ENCODE measurements around the gene BNC2.

BNC2 gene

DNA sequence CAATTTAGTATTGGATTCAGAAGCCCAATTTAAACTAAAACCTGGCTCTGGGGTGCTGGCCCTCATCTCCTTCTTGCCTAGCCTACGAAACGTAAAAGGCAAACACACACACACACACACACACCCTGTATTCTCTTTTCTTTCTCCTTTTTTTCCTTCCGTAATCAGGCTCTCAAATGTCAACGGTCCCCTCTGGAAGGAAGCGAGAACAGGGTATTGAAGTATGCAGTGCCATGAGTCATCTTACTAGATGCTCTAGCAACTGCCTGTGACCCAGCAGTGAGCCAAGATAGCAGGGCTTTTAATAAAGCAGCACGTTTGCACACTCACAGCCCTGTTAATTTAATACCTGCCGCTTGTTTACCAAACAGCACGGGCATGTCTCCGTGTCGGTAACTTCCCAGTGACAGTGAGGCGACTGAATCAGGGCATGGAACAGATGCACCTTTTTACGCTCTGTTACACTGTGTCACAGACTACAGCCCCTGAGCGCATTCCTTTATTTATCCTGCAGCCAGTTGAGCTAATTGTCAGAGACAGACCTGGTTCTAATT, 243.8 kb downstream of the BNC2 start (continued):
- TF ChIP-seq, protein P1, sequence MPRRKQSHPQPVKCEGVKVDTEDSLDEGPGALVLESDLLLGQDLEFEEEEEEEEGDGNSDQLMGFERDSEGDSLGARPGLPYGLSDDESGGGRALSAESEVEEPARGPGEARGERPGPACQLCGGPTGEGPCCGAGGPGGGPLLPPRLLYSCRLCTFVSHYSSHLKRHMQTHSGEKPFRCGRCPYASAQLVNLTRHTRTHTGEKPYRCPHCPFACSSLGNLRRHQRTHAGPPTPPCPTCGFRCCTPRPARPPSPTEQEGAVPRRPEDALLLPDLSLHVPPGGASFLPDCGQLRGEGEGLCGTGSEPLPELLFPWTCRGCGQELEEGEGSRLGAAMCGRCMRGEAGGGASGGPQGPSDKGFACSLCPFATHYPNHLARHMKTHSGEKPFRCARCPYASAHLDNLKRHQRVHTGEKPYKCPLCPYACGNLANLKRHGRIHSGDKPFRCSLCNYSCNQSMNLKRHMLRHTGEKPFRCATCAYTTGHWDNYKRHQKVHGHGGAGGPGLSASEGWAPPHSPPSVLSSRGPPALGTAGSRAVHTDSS (tag by site-specific recombination; IDR thresholded peaks at IDR 0.05), result no peak
- TF ChIP-seq, protein P2, sequence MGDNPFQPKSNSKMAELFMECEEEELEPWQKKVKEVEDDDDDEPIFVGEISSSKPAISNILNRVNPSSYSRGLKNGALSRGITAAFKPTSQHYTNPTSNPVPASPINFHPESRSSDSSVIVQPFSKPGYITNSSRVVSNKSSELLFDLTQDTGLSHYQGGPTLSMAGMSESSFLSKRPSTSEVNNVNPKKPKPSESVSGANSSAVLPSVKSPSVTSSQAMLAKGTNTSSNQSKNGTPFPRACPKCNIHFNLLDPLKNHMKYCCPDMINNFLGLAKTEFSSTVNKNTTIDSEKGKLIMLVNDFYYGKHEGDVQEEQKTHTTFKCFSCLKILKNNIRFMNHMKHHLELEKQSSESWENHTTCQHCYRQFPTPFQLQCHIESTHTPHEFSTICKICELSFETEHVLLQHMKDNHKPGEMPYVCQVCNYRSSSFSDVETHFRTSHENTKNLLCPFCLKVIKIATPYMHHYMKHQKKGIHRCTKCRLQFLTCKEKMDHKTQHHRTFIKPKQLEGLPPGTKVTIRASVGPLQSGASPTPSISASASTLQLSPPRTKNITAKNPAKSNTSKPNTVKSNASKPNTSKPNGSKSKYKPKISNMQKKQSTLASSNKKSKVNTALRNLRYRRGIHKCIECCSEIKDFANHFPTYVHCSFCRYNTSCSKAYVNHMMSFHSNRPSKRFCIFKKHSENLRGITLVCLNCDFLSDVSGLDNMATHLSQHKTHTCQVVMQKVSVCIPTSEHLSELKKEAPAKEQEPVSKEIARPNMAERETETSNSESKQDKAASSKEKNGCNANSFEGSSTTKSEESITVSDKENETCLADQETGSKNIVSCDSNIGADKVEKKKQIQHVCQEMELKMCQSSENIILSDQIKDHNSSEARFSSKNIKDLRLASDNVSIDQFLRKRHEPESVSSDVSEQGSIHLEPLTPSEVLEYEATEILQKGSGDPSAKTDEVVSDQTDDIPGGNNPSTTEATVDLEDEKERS (tag by site-specific recombination; IDR thresholded peaks at IDR 0.05), result no peak
- TF ChIP-seq, protein P3, sequence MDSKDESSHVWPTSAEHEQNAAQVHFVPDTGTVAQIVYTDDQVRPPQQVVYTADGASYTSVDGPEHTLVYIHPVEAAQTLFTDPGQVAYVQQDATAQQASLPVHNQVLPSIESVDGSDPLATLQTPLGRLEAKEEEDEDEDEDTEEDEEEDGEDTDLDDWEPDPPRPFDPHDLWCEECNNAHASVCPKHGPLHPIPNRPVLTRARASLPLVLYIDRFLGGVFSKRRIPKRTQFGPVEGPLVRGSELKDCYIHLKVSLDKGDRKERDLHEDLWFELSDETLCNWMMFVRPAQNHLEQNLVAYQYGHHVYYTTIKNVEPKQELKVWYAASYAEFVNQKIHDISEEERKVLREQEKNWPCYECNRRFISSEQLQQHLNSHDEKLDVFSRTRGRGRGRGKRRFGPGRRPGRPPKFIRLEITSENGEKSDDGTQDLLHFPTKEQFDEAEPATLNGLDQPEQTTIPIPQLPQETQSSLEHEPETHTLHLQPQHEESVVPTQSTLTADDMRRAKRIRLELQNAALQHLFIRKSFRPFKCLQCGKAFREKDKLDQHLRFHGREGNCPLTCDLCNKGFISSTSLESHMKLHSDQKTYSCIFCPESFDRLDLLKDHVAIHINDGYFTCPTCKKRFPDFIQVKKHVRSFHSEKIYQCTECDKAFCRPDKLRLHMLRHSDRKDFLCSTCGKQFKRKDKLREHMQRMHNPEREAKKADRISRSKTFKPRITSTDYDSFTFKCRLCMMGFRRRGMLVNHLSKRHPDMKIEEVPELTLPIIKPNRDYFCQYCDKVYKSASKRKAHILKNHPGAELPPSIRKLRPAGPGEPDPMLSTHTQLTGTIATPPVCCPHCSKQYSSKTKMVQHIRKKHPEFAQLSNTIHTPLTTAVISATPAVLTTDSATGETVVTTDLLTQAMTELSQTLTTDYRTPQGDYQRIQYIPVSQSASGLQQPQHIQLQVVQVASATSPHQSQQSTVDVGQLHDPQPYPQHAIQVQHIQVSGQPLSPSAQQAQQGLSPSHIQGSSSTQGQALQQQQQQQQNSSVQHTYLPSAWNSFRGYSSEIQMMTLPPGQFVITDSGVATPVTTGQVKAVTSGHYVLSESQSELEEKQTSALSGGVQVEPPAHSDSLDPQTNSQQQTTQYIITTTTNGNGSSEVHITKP (tag by site-specific recombination; IDR thresholded peaks at IDR 0.05), result peak; percentile 97
- TF ChIP-seq ZNF701 (tag by site-specific recombination; IDR thresholded peaks at IDR 0.05) (no peak), SALL2 (tag by site-specific recombination; IDR thresholded peaks at IDR 0.05; ENCODE audit: borderline replicate concordance) (no peak), TCF7L2 (IDR thresholded peaks at IDR 0.05; ENCODE audit: borderline replicate concordance, low read depth, low read length) (no peak), ZNF157 (tag by site-specific recombination; IDR thresholded peaks at IDR 0.05) (no peak), HOXA7 (CRISPR knock-in tag; IDR thresholded peaks at IDR 0.05; ENCODE audit: borderline replicate concordance) (no peak), ZFP41 (tag by site-specific recombination; IDR thresholded peaks at IDR 0.05; ENCODE audit: borderline replicate concordance) (no peak), ZNF335 (tag by site-specific recombination; conservative IDR thresholded peaks at IDR 0.05) (peak; percentile 49), ZNF510 (tag by site-specific recombination; IDR thresholded peaks at IDR 0.05; ENCODE audit: insufficient replicate concordance) (no peak), KLF1 (tag by site-specific recombination; IDR thresholded peaks at IDR 0.05) (no peak), ZNF341 (tag by site-specific recombination; IDR thresholded peaks at IDR 0.05; ENCODE audit: low read depth) (no peak), GLI2 (tag by site-specific recombination; IDR thresholded peaks at IDR 0.05; ENCODE audit: borderline replicate concordance, low read depth) (no peak), ZNF121 (tag by site-specific recombination; IDR thresholded peaks at IDR 0.05) (no peak), ZSCAN23 (tag by site-specific recombination; IDR thresholded peaks at IDR 0.05) (no peak), ZNF138 (tag by site-specific recombination; IDR thresholded peaks at IDR 0.05; ENCODE audit: borderline replicate concordance) (no peak), ZEB2 (tag by site-specific recombination; IDR thresholded peaks at IDR 0.05) (no peak), REPIN1 (tag by site-specific recombination; IDR thresholded peaks at IDR 0.05; ENCODE audit: low read depth) (no peak)
- TF ChIP-seq, protein P4, sequence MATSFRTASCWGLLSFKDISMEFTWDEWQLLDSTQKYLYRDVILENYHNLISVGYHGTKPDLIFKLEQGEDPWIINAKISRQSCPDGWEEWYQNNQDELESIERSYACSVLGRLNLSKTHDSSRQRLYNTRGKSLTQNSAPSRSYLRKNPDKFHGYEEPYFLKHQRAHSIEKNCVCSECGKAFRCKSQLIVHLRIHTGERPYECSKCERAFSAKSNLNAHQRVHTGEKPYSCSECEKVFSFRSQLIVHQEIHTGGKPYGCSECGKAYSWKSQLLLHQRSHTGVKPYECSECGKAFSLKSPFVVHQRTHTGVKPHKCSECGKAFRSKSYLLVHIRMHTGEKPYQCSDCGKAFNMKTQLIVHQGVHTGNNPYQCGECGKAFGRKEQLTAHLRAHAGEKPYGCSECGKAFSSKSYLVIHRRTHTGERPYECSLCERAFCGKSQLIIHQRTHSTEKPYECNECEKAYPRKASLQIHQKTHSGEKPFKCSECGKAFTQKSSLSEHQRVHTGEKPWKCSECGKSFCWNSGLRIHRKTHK (tag by site-specific recombination; IDR thresholded peaks at IDR 0.05), result no peak
- TF ChIP-seq, protein P5, sequence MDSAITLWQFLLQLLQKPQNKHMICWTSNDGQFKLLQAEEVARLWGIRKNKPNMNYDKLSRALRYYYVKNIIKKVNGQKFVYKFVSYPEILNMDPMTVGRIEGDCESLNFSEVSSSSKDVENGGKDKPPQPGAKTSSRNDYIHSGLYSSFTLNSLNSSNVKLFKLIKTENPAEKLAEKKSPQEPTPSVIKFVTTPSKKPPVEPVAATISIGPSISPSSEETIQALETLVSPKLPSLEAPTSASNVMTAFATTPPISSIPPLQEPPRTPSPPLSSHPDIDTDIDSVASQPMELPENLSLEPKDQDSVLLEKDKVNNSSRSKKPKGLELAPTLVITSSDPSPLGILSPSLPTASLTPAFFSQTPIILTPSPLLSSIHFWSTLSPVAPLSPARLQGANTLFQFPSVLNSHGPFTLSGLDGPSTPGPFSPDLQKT (IDR thresholded peaks at IDR 0.05; ENCODE audit: borderline replicate concordance, low read depth, low read length), result no peak
- TF ChIP-seq, protein P6, sequence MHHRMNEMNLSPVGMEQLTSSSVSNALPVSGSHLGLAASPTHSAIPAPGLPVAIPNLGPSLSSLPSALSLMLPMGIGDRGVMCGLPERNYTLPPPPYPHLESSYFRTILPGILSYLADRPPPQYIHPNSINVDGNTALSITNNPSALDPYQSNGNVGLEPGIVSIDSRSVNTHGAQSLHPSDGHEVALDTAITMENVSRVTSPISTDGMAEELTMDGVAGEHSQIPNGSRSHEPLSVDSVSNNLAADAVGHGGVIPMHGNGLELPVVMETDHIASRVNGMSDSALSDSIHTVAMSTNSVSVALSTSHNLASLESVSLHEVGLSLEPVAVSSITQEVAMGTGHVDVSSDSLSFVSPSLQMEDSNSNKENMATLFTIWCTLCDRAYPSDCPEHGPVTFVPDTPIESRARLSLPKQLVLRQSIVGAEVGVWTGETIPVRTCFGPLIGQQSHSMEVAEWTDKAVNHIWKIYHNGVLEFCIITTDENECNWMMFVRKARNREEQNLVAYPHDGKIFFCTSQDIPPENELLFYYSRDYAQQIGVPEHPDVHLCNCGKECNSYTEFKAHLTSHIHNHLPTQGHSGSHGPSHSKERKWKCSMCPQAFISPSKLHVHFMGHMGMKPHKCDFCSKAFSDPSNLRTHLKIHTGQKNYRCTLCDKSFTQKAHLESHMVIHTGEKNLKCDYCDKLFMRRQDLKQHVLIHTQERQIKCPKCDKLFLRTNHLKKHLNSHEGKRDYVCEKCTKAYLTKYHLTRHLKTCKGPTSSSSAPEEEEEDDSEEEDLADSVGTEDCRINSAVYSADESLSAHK (tag by site-specific recombination; IDR thresholded peaks at IDR 0.05), result no peak
- TF ChIP-seq, protein P7, sequence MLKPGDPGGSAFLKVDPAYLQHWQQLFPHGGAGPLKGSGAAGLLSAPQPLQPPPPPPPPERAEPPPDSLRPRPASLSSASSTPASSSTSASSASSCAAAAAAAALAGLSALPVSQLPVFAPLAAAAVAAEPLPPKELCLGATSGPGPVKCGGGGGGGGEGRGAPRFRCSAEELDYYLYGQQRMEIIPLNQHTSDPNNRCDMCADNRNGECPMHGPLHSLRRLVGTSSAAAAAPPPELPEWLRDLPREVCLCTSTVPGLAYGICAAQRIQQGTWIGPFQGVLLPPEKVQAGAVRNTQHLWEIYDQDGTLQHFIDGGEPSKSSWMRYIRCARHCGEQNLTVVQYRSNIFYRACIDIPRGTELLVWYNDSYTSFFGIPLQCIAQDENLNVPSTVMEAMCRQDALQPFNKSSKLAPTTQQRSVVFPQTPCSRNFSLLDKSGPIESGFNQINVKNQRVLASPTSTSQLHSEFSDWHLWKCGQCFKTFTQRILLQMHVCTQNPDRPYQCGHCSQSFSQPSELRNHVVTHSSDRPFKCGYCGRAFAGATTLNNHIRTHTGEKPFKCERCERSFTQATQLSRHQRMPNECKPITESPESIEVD (tag by site-specific recombination; IDR thresholded peaks at IDR 0.05), result no peak

All from HEK293 (cell line).